ENCODE data around the gene KCNMA1. TPM values are rescaled to one million over a fixed set of nuclear protein-coding genes. Genes with fewer than 3 reads are reported as not detected.

KCNMA1 gene
- total and polyA plus RNA-seq, 10 of the 15 experiments (the other 5 are each of a cell fraction or from before 2014, with no cell fraction given): 8.5 to 77.0 (median 21.3) TPM

GRCh38 chr10:77563638-77564270 is 73.9 kb downstream of the KCNMA1 start:
- H3K79me2 ChIP-seq (ENCODE audit: control insufficient read depth, insufficient read depth, low read length): no peaks in the 10 kb centered on the region
- in situ Hi-C loops (cut with MboI) (no loop called here), intact Hi-C loops (cut with micrococcal nuclease; ENCODE audit: unreplicated experiment) (no loop called here)
- no peak overlapping the region for H3K9ac ChIP-seq (ENCODE audit: control insufficient read depth, insufficient read depth, low read length)
- CTCF ChIA-PET: interaction anchor here (0.7 to 3.8 kb wide), 7 partner anchors 13 to 156 kb away, joined by 3 to 12 read pairs (median 4); no protein-coding TSS in a partner anchor
- no peak for DNase-seq (ENCODE audit: low read depth, low spot score)
- ATAC-seq: peak; percentile 32
- H3K36me3 ChIP-seq (ENCODE audit: control insufficient read depth in 2 of 2, insufficient read depth in 2 of 2, low read length in 1 of 2): no peaks in the 10 kb centered on the region
- no peak overlapping the region for H2AFZ ChIP-seq (ENCODE audit: control insufficient read depth, low read depth, low read length)
- H4K20me1 ChIP-seq (ENCODE audit: control insufficient read depth, insufficient read depth): no peaks in the 10 kb centered on the region
- H3K4me1 ChIP-seq (ENCODE audit: control insufficient read depth, insufficient read depth, low read length): no peaks in the 10 kb centered on the region
- RAD21 ChIA-PET (ENCODE audit: unreplicated experiment): interaction anchor here (0.8 to 2.7 kb wide), 11 partner anchors 21 to 389 kb away, joined by 3 to 10 read pairs (median 3); no protein-coding TSS in a partner anchor
- POLR2A ChIA-PET: interaction anchor here (0.7 to 1.4 kb wide), 4 partner anchors 9 to 71 kb away, joined by 3 read pairs; no protein-coding TSS in a partner anchor
- no peak overlapping the region for H3K4me3 ChIP-seq
- no peak overlapping the region for H3K27ac ChIP-seq (ENCODE audit: control insufficient read depth, insufficient read depth)
- SMC1A ChIA-PET (ENCODE audit: uncharacterized antibody, unreplicated experiment): interaction anchor here (1.0 to 2.3 kb wide), 8 partner anchors 8 to 68 kb away, joined by 3 to 8 read pairs (median 5); no protein-coding TSS in a partner anchor
- BruUV-seq (replicated peaks): no TSS peak
- TF ChIP-seq IKZF1 (conservative IDR thresholded peaks at IDR 0.05) (0 out of 2 replicates have a peak, but pooled peaks have one; percentile 11), SMARCA5 (IDR thresholded peaks at IDR 0.05) (no peak), WRNIP1 (IDR thresholded peaks at IDR 0.05; ENCODE audit: borderline replicate concordance, low read depth, low read length) (no peak), NBN (IDR thresholded peaks at IDR 0.05) (no peak), SMAD1 (IDR thresholded peaks at IDR 0.05; ENCODE audit: low read depth, partially characterized antibody) (peak; percentile 71)
- H3K4me2 ChIP-seq (ENCODE audit: control insufficient read depth, insufficient read depth): no peak overlapping the region
- WGBS (ENCODE audit: insufficient coverage, insufficient replicate concordance, low lambda C conversion rate, missing lambda C conversion rate): 53% methylated on average over 9 of the region's 9 CpGs
- no peak for FAIRE-seq
- no peaks in the 10 kb centered on the region for H3K27me3 ChIP-seq (replicated peaks in 1 of 2; ENCODE audit: control insufficient read depth in 2 of 2, insufficient read depth in 2 of 2, low read length in 1 of 2)
- no peaks in the 10 kb centered on the region; the same call in 2 of the 3 replicates for H3K9me3 ChIP-seq (replicated peaks; ENCODE audit: control insufficient read depth, insufficient read depth, low read length)

- in situ Hi-C loops (cut with MboI): no loop called here
- H3K4me2 ChIP-seq (ENCODE audit: control insufficient read depth, insufficient read depth): no peak overlapping the region
- WGBS (ENCODE audit: insufficient coverage, insufficient replicate concordance, low lambda C conversion rate, missing lambda C conversion rate): 37% methylated on average over 3 of the region's 3 CpGs
- H3K27ac ChIP-seq (ENCODE audit: control insufficient read depth, insufficient read depth): no peak overlapping the region
- BruUV-seq (replicated peaks): no TSS peak
- ChIA-PET SMC1A (ENCODE audit: uncharacterized antibody, unreplicated experiment) (interaction anchor here (0.6 to 3.4 kb wide), 18 partner anchors 9 to 370 kb away, joined by 3 to 12 read pairs (median 4); no protein-coding TSS in a partner anchor), CTCF (interaction anchor here (0.7 to 3.8 kb wide), 8 partner anchors 12 to 149 kb away, joined by 3 to 12 read pairs (median 4); no protein-coding TSS in a partner anchor), RAD21 (ENCODE audit: unreplicated experiment) (interaction anchor here (0.7 to 2.7 kb wide), 12 partner anchors 10 to 1585 kb away, joined by 3 to 10 read pairs (median 4); partner anchors contain the start of gene KCNMA1), POLR2A (interaction anchor here (0.6 to 1.4 kb wide), 8 partner anchors 8 to 70 kb away, joined by 3 to 5 read pairs (median 3); no protein-coding TSS in a partner anchor)
- intact Hi-C loops (cut with micrococcal nuclease; ENCODE audit: unreplicated experiment): no loop called here
- no peaks in the 10 kb centered on the region for H3K36me3 ChIP-seq (ENCODE audit: control insufficient read depth in 2 of 2, insufficient read depth in 2 of 2, low read length in 1 of 2)
- ATAC-seq (peak; percentile 48; the same call in 1 of the 3 replicates), DNase-seq (ENCODE audit: low read depth, low spot score) (no peak), FAIRE-seq (no peak)
- no peak overlapping the region for H3K4me3 ChIP-seq
- no peaks in the 10 kb centered on the region; the same call in 2 of the 3 replicates for H3K9me3 ChIP-seq (replicated peaks; ENCODE audit: control insufficient read depth, insufficient read depth, low read length)
- no peak overlapping the region for H2AFZ ChIP-seq (ENCODE audit: control insufficient read depth, low read depth, low read length)
- no peaks in the 10 kb centered on the region for H3K79me2 ChIP-seq (ENCODE audit: control insufficient read depth, insufficient read depth, low read length)
- H3K4me1 ChIP-seq (ENCODE audit: control insufficient read depth, insufficient read depth, low read length): no peaks in the 10 kb centered on the region
- no peaks in the 10 kb centered on the region for H3K27me3 ChIP-seq (replicated peaks in 1 of 2; ENCODE audit: control insufficient read depth in 2 of 2, insufficient read depth in 2 of 2, low read length in 1 of 2)
- no peak overlapping the region for H3K9ac ChIP-seq (ENCODE audit: control insufficient read depth, insufficient read depth, low read length)
- H4K20me1 ChIP-seq (ENCODE audit: control insufficient read depth, insufficient read depth): no peaks in the 10 kb centered on the region
- TF ChIP-seq POLR2AphosphoS5 (IDR thresholded peaks at IDR 0.05; ENCODE audit: low read length) (no peak), SP1 (IDR thresholded peaks at IDR 0.05; ENCODE audit: low read depth, low read length) (no peak), BACH1 (IDR thresholded peaks at IDR 0.05; ENCODE audit: borderline replicate concordance) (no peak), BHLHE40 (IDR thresholded peaks at IDR 0.05; ENCODE audit: borderline replicate concordance in 1 of 2, low read depth in 2 of 2, low read length in 1 of 2) (no peak), FOS (IDR thresholded peaks at IDR 0.05; ENCODE audit: borderline replicate concordance, extremely low read depth, insufficient read length) (no peak), BRCA1 (IDR thresholded peaks at IDR 0.05; ENCODE audit: low read depth, low read length) (no peak), ZNF217 (IDR thresholded peaks at IDR 0.05) (no peak), ZNF687 (IDR thresholded peaks at IDR 0.05) (no peak)
These were observed 74.9 kb downstream of the KCNMA1 start for GRCh38 chr10:77562742-77563141.
